IgD-negative memory B cell (primary cell): ENCODE data around the gene SHISA5. TPM values are rescaled to one million over a fixed set of nuclear protein-coding genes. Genes with fewer than 3 reads are reported as not detected.
A peak's percentile ranks its signal among the peaks of the same experiment; 100 is the strongest.
"Not testable (repeated sequence)": the region's sequence is repeated elsewhere in the genome, so short reads cannot be mapped to it uniquely, and the experiment has no call there.

Experiments used
- H3K27ac Mint-ChIP-seq, 3 donors: one replicate each; pipeline ENCODE4 v1.8.0; 2020 to 2022; ENCODE audit warnings: mild to moderate bottlenecking in 3 of 3, mixed read lengths in 3 of 3, moderate library complexity in 1 of 3
- H3K27me3 Mint-ChIP-seq: one replicate; pipeline ENCODE4 v1.8.0; 2021; ENCODE audit warnings: mixed read lengths
- H3K36me3 Mint-ChIP-seq: one replicate; pipeline ENCODE4 v1.8.0; 2020; ENCODE audit warnings: mild to moderate bottlenecking, mixed read lengths
- H3K4me1 Mint-ChIP-seq, 3 donors: one replicate each; pipeline ENCODE4 v1.8.0; 2020 to 2022; ENCODE audit warnings: mixed read lengths in 3 of 3, mild to moderate bottlenecking in 1 of 3
- H3K4me3 Mint-ChIP-seq, 4 donors: one replicate each; pipeline ENCODE4 v1.8.0; 2020 to 2022; ENCODE audit warnings: mild to moderate bottlenecking in 4 of 4, mixed read lengths in 4 of 4, moderate library complexity in 3 of 4
- H3K9me3 Mint-ChIP-seq, 3 donors: one replicate each; pipeline ENCODE4 v1.8.0; 2020 to 2021; ENCODE audit warnings: mixed read lengths in 3 of 3, mild to moderate bottlenecking in 1 of 3
- polyA plus RNA-seq: library from polyadenylated mRNA; unstranded; fragments of 300-500 nt; fragmentation: Illumina TruSeq; gene quantifications from one replicate; pipeline ENCODE4 v1.2.3, GENCODE V29; 2021

Gene SHISA5
- polyA plus RNA-seq, 1 donor from 2014 or later: 307 TPM

- peak overlapping the region in 1 of 4 donors; percentile 39 for H3K4me3 Mint-ChIP-seq
- H3K9me3 Mint-ChIP-seq: no peaks in the 10 kb centered on the region
- H3K4me1 Mint-ChIP-seq: peaks cover 15 to 32% (median 28%) of the 10 kb centered on the region in 3 donors
- H3K27me3 Mint-ChIP-seq: no peaks in the 10 kb centered on the region
- H3K27ac Mint-ChIP-seq: peak overlapping the region in 2 of 3 donors; percentile 53 to 65
- H3K36me3 Mint-ChIP-seq: no peaks in the 10 kb centered on the region
Measured at GRCh38 chr3:48476426-48477053, 27.4 kb downstream of the SHISA5 start.

- Mint-ChIP-seq H3K9me3 (no peaks in the 10 kb centered on the region), H3K36me3 (no peaks in the 10 kb centered on the region), H3K4me1 (peaks cover 12 to 31% (median 27%) of the 10 kb centered on the region in 3 donors), H3K27me3 (no peaks in the 10 kb centered on the region), H3K27ac (peak overlapping the region in 1 of 3 donors; percentile 18), H3K4me3 (peak overlapping the region in 1 of 4 donors; percentile 28)
Measured at GRCh38 chr3:48475188-48475587, 28.8 kb downstream of the SHISA5 start.

GRCh38 chr3:48474619-48475018 is 29.4 kb downstream of the SHISA5 start:
- peak overlapping the region in 1 of 4 donors; percentile 28 for H3K4me3 Mint-ChIP-seq
- H3K4me1 Mint-ChIP-seq: peaks cover 15 to 34% (median 30%) of the 10 kb centered on the region in 3 donors
- no peaks in the 10 kb centered on the region for H3K27me3 Mint-ChIP-seq
- no peaks in the 10 kb centered on the region for H3K36me3 Mint-ChIP-seq
- H3K27ac Mint-ChIP-seq: peak overlapping the region in 1 of 3 donors; percentile 18
- no peaks in the 10 kb centered on the region for H3K9me3 Mint-ChIP-seq

- H3K9me3 Mint-ChIP-seq, H3K27me3 Mint-ChIP-seq, H3K36me3 Mint-ChIP-seq, H3K4me3 Mint-ChIP-seq: not testable (repeated sequence)
- Mint-ChIP-seq H3K4me1 (peaks cover 12 to 36% (median 26%) of the 10 kb centered on the region in 3 donors), H3K27ac (peak overlapping the region in 2 of 3 donors; percentile 90 to 99)
Measured at GRCh38 chr3:48474031-48474430, 29.9 kb downstream of the SHISA5 start.

GRCh38 chr3:48473617-48473952 is 30.4 kb downstream of the SHISA5 start:
- Mint-ChIP-seq H3K4me1 (peaks cover 11 to 36% (median 26%) of the 10 kb centered on the region in 3 donors), H3K36me3 (no peaks in the 10 kb centered on the region), H3K27me3 (no peaks in the 10 kb centered on the region), H3K27ac (peak overlapping the region; percentile 90 to 99 (median 99)), H3K9me3 (no peaks in the 10 kb centered on the region), H3K4me3 (peak overlapping the region; percentile 89 to 98 (median 96))

- Mint-ChIP-seq H3K4me1 (peaks cover 12 to 32% (median 27%) of the 10 kb centered on the region in 3 donors), H3K27ac (peak overlapping the region; percentile 90 to 99 (median 99))
Measured at GRCh38 chr3:48472923-48473616, 30.9 kb downstream of the SHISA5 start.

GRCh38 chr3:48472673-48472922 is 31.4 kb downstream of the SHISA5 start:
- peak overlapping the region; percentile 89 to 98 (median 96) for H3K4me3 Mint-ChIP-seq
- peaks cover 17 to 34% (median 32%) of the 10 kb centered on the region in 3 donors for H3K4me1 Mint-ChIP-seq

More at GRCh38 chr3:48472923-48473616, 30.9 kb downstream of the SHISA5 start:
- Mint-ChIP-seq H3K27me3 (peaks cover under 1% of the 10 kb centered on the region), H3K4me3 (peak overlapping the region; percentile 89 to 98 (median 96)), H3K36me3 (no peaks in the 10 kb centered on the region), H3K9me3 (no peaks in the 10 kb centered on the region)

GRCh38 chr3:48470286-48470685 is 33.7 kb downstream of the SHISA5 start:
- H3K36me3 Mint-ChIP-seq: no peaks in the 10 kb centered on the region
- H3K27ac Mint-ChIP-seq: peak overlapping the region; percentile 27 to 90 (median 45)
- H3K9me3 Mint-ChIP-seq: no peaks in the 10 kb centered on the region
- H3K4me3 Mint-ChIP-seq: peak overlapping the region; percentile 30 to 87 (median 82)
- peaks cover 2% of the 10 kb centered on the region for H3K27me3 Mint-ChIP-seq
- peaks cover 22 to 44% (median 41%) of the 10 kb centered on the region in 3 donors for H3K4me1 Mint-ChIP-seq

More at GRCh38 chr3:48472673-48472922, 31.4 kb downstream of the SHISA5 start:
- Mint-ChIP-seq H3K27ac (peak overlapping the region; percentile 90 to 99 (median 99)), H3K27me3 (peaks cover 2% of the 10 kb centered on the region), H3K9me3 (no peaks in the 10 kb centered on the region), H3K36me3 (no peaks in the 10 kb centered on the region)

- peak overlapping the region; percentile 16 to 87 (median 70) for H3K4me3 Mint-ChIP-seq
- H3K36me3 Mint-ChIP-seq: no peaks in the 10 kb centered on the region
- peaks cover 22 to 42% (median 34%) of the 10 kb centered on the region in 3 donors for H3K4me1 Mint-ChIP-seq
- H3K27me3 Mint-ChIP-seq: peaks cover 2% of the 10 kb centered on the region
- H3K27ac Mint-ChIP-seq: peak overlapping the region; percentile 27 to 71 (median 45)
- no peaks in the 10 kb centered on the region for H3K9me3 Mint-ChIP-seq
Measured at GRCh38 chr3:48469046-48469915, 34.7 kb downstream of the SHISA5 start.

GRCh38 chr3:48468329-48468731 is 35.6 kb downstream of the SHISA5 start:
- Mint-ChIP-seq H3K4me3 (peak overlapping the region in 2 of 4 donors; percentile 87 to 91), H3K27me3 (peaks cover 2% of the 10 kb centered on the region), H3K27ac (peak overlapping the region; percentile 64 to 97 (median 88)), H3K9me3 (no peaks in the 10 kb centered on the region), H3K36me3 (no peaks in the 10 kb centered on the region), H3K4me1 (peaks cover 22 to 40% (median 32%) of the 10 kb centered on the region in 3 donors)

GRCh38 chr3:48467473-48468267 is 36.3 kb downstream of the SHISA5 start:
- peaks cover 17 to 34% (median 26%) of the 10 kb centered on the region in 3 donors for H3K4me1 Mint-ChIP-seq
- H3K4me3 Mint-ChIP-seq: peak overlapping the region; percentile 87 to 96 (median 90)
- peaks cover 2% of the 10 kb centered on the region for H3K27me3 Mint-ChIP-seq
- peak overlapping the region; percentile 97 to 98 (median 97) for H3K27ac Mint-ChIP-seq
- H3K9me3 Mint-ChIP-seq: no peaks in the 10 kb centered on the region
- no peaks in the 10 kb centered on the region for H3K36me3 Mint-ChIP-seq

GRCh38 chr3:48467110-48467454 is 36.9 kb downstream of the SHISA5 start:
- H3K4me3 Mint-ChIP-seq: peak overlapping the region; percentile 87 to 96 (median 90)
- peaks cover 16 to 34% (median 26%) of the 10 kb centered on the region in 3 donors for H3K4me1 Mint-ChIP-seq
- H3K36me3 Mint-ChIP-seq: no peaks in the 10 kb centered on the region
- H3K27me3 Mint-ChIP-seq: peaks cover 2% of the 10 kb centered on the region
- H3K9me3 Mint-ChIP-seq: no peaks in the 10 kb centered on the region
- peak overlapping the region; percentile 97 to 98 (median 97) for H3K27ac Mint-ChIP-seq

GRCh38 chr3:48466386-48467109 is 37.4 kb downstream of the SHISA5 start:
- peak overlapping the region; percentile 97 to 98 (median 97) for H3K27ac Mint-ChIP-seq
- H3K4me3 Mint-ChIP-seq: peak overlapping the region; percentile 87 to 96 (median 90)
- H3K9me3 Mint-ChIP-seq: no peaks in the 10 kb centered on the region
- no peaks in the 10 kb centered on the region for H3K36me3 Mint-ChIP-seq
- H3K4me1 Mint-ChIP-seq: peaks cover 16 to 34% (median 26%) of the 10 kb centered on the region in 3 donors
- peaks cover 2% of the 10 kb centered on the region for H3K27me3 Mint-ChIP-seq
